Cardiac fibroblast (primary cell): ENCODE results near the gene VAV2.

Experiments used
- DNase-seq, 2 donors: peaks; one replicate each; pipeline versions ENCODE4 v3.0.0 to v3.0.0-alpha.2; 2010; ENCODE audit warnings: low read depth in 2 of 2
- H3K4me3 ChIP-seq, 2 donors: replicated peaks in 1 of 2; 1 replicate in 1 of 2; 2 replicates in 1 of 2; pipeline ENCODE4 v1.5.1; 2011; ENCODE audit warnings: low read depth in 2 of 2, low read length in 2 of 2, mild to moderate bottlenecking in 2 of 2, moderate library complexity in 1 of 2
- CTCF ChIP-seq: IDR thresholded peaks from one replicate; pipeline ENCODE4 v1.5.1; 2011; ENCODE audit warnings: low read depth, mild to moderate bottlenecking, low read length, inconsistent platforms

Gene VAV2

GRCh38 chr9:133796562-133796961 is 195.6 kb downstream of the VAV2 start:
- DNase-seq: no peak
- TF ChIP-seq CTCF: no peak
- no peak overlapping the region for H3K4me3 ChIP-seq

DNA sequence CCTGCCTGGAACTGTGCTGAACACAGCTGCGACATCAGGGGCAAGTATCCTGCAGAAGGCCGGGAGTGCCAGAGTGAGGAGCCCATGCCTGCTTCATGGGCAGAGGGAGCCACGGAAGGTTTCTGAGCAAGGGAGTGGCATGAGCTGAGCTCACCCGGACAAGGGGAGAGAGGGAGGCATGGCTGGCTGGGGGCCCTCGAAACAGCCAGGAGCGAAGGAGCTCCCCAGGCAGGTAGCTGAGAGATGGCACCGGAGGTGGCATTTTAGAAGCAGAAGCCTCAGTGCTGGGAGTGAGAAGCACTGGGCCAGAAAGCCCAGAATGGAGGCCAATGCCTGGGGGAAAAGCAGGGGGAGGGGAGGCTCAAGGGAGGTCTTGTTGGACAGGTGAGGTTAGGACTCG is 197.1 kb downstream of the VAV2 start:
- H3K4me3 ChIP-seq: no peak overlapping the region
- DNase-seq: no peak
- TF ChIP-seq CTCF: no peak

DNA sequence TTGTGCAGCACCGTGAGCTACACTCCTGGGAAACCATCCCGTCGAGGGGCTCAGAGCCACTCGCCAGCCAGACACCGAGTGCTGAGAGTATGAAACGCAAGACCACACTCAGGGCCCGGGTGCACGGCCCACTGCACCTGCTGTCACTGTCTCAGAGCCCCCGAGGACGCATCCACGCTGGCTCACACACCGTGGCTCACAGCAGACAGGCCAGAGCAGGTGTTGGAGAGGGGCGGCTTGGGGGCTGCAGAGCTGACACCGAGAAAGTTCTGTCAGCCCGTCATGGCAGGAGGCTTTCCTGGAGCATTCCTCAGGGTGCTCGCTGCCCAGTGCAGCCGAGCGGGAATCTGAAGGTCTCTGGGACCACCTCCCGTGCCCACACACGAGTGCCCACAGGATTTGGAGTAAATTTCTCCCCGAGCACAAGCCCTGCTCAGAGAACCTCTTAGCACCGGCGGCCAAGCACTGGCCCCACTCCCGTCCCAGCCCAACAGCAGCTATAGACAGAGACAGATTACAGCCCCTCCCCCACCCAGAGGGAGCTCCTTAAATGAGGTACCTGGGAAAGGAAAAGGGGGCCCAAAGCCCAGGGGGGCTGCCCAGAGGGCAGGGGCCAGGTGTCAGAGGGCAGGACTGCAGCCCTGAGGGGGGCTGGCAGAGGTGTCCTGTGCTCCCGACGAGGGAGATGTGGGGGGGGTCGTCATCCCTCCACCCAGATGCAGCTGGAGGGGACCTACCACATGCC is 197.9 kb downstream of the VAV2 start:
- no peak overlapping the region for H3K4me3 ChIP-seq
- no peak for TF ChIP-seq CTCF
- no peak for DNase-seq

DNA sequence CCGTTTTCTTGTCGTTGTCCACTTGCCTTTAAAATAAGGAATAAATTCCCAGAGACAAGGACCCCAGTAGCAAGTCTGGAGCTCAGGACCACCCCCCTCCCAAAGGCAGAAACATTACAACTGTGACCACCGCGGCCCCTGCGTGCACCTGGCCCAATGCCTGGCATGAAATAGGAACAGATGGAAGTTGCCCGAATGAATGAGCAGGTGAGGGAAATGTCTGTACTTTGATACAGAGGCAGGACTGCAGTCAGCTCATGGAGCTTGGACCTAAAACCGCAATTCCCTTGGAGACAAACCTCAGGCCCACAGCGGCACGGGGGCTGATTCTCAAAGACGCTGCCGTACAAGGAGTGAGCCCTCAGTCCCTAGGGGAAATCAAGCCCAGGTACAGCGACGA is 198.7 kb downstream of the VAV2 start:
- TF ChIP-seq CTCF: no peak
- H3K4me3 ChIP-seq: no peak overlapping the region
- DNase-seq: no peak

- H3K4me3 ChIP-seq: no peak overlapping the region
- DNase-seq: peak; percentile 82 to 84
- TF ChIP-seq CTCF: peak; percentile 98
Observed at GRCh38 chr9:133792721-133793470, 199.2 kb downstream of the VAV2 start.

- no peak for TF ChIP-seq CTCF
Observed at GRCh38 chr9:133791735-133792649, 200.1 kb downstream of the VAV2 start.

More at GRCh38 chr9:133791735-133792649, 200.1 kb downstream of the VAV2 start:
- no peak for DNase-seq
- no peak overlapping the region for H3K4me3 ChIP-seq
